Adrenal gland (tissue), 5 donors: ENCODE results near the gene CCDC146.
"Not testable (repeated sequence)": the region's sequence is repeated elsewhere in the genome, so short reads cannot be mapped to it uniquely, and the experiment has no call there.

ENCODE experiments used
- CTCF ChIP-seq, 6 experiments: fragments of 450-650 bp in 4 of 6; fragments of 200-600 bp in 2 of 6; sonication (generic) in 1 of 6; IDR thresholded peaks; 1 replicate in 5 of 6; 2 replicates in 1 of 6; pipeline versions ENCODE4 v1.5.1 to v1.8.0; 2016 to 2021; ENCODE audit warnings: antibody characterized with exemption in 6 of 6, mild to moderate bottlenecking in 2 of 6, moderate library complexity in 1 of 6
- POLR2A ChIP-seq, 2 donors: fragments of 450-650 bp; IDR thresholded peaks; one replicate each; pipeline ENCODE4 v1.6.1; 2017; ENCODE audit warnings: antibody characterized with exemption in 2 of 2, mild to moderate bottlenecking in 2 of 2, moderate library complexity in 1 of 2
- donor health status: DM: no; HTN: no; CAD: no.

GRCh38 chr7:77171073-77171472 is 48.7 kb downstream of the CCDC146 start:
- not testable (repeated sequence) for TF ChIP-seq CTCF, POLR2A (IDR thresholded peaks at IDR 0.05)
